GM12801 (cell line): ENCODE measurements around the gene SLX4.

ENCODE experiments used
- CTCF ChIP-seq: IDR thresholded peaks from one replicate; pipeline ENCODE4 v1.5.1; 2011; ENCODE audit warnings: control low read depth; ENCODE audit not compliant: insufficient read length; ENCODE audit errors: extremely low read depth

SLX4 gene

GRCh38 chr16:3574195-3574594 is 37.2 kb downstream of the SLX4 start:
- TF ChIP-seq CTCF, result no peak

- no peak for TF ChIP-seq CTCF
These were observed 38.1 kb downstream of the SLX4 start for GRCh38 chr16:3573146-3573815.

DNA sequence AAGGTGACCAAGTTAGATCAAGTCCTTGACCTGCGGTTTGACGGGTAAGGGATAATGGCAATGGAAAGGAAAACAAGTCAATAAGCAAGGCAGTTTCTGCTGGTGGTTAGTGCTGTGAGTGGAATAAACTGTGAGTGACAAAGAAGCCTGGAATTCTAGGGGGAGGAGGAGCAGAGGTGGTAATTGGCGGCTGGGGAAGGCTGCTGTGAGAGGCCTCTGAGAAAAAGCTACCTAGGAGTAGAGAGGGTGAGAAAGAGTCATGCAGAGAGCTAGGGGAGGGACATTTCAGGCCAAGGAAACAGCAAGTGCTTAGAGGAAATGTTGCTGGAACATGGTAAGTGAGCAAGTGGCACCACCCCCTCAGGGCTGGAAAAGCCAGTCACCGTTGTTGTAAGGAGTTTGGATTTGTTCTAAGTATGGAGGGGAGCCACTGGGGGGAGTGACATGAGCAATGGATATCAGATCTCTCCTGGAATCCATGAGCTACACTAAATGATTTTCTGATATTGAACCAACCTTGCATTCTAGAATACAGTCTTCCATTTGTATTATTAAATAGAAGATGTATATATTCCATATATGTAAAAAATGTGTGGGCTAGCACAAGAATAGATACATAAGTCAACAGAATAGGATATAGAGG is 40.9 kb downstream of the SLX4 start:
- TF ChIP-seq CTCF, result no peak

- TF ChIP-seq CTCF, result no peak
These were observed 41.6 kb downstream of the SLX4 start for GRCh38 chr16:3569851-3570250.

DNA sequence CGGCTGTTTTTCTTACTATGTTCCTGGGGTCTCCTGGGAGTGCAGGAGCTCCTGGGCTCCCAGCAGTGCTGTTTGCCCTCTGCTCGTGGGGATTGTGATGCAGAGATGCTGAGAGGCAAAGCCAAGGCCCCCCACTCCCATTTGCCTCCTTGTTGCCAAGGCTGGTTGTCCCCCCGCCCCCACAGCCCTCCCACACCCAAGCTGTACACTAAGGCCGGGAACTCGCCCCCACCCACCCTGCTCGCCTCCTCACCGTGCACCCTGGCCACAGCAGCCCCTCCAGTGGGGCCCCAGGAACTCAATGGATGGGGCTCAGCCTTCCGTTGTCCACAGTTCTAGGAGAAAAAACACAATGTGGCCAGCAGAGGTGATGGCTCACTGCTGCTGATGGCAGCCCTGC is 44.4 kb downstream of the SLX4 start:
- TF ChIP-seq CTCF, result no peak

GRCh38 chr16:3564889-3565141 is 46.6 kb downstream of the SLX4 start:
- no peak for TF ChIP-seq CTCF

- TF ChIP-seq CTCF, result no peak
These were observed 47.1 kb downstream of the SLX4 start for GRCh38 chr16:3564130-3564888.
